Bronchus fibroblast of lung (primary cell): ENCODE measurements around the gene SPX. TPM values are rescaled to one million over a fixed set of nuclear protein-coding genes. Genes with fewer than 3 reads are reported as not detected.

Source experiments
- total RNA-seq: library from RNA; depleted of rRNA; stranded (reverse); fragments of >200 nt; gene quantifications from 2 replicates; pipeline ENCODE4 v1.2.3, GENCODE V29; 2015

Gene SPX
- 1.2 TPM in 2 replicates for total RNA-seq

GRCh38 chr12:21526053-21526452, at the start of gene SPX:
Gene SPX (plus strand): TSS chr12:21526296. CDS start chr12:21526473, 177 bp downstream.

GRCh38 chr12:21501258-21502163, 24.6 kb upstream of the SPX start, which contains the start of the genes GOLT1B and RECQL:
Gene GOLT1B (plus strand): TSS chr12:21501789. CDS start chr12:21501924, 135 bp downstream.
Gene RECQL (minus strand): TSS chr12:21501635. CDS start chr12:21499570, 2,065 bp downstream.

Other genes starting within 250 kb of the SPX start
- not detected in 2 replicates for gene SLCO1A2, start 191.4 kb upstream of the SPX start, total RNA-seq
- gene IAPP, start 153.4 kb upstream of the SPX start, total RNA-seq: not detected in 2 replicates
- 10.4 and 14.5 TPM in 2 replicates for gene PYROXD1, start 88.6 kb upstream of the SPX start, total RNA-seq
- gene RECQL, start 24.7 kb upstream of the SPX start, total RNA-seq: 69.6 and 81.7 TPM in 2 replicates
- 38.8 and 51.1 TPM in 2 replicates for gene GOLT1B, start 24.5 kb upstream of the SPX start, total RNA-seq
- gene GYS2, start 78.6 kb downstream of the SPX start, total RNA-seq: not detected in 2 replicates
- 713 and 802 TPM in 2 replicates for gene LDHB, start 131.5 kb downstream of the SPX start, total RNA-seq
- 1.6 and 2.2 TPM in 2 replicates for gene KCNJ8, start 248.4 kb downstream of the SPX start, total RNA-seq